ENCODE data around the gene SHROOM1. TPM values are rescaled to one million over a fixed set of nuclear protein-coding genes. Genes with fewer than 3 reads are reported as not detected.
A peak's percentile ranks its signal among the peaks of the same experiment; 100 is the strongest.

SHROOM1 gene
- total and polyA plus RNA-seq, 2 donors, result 7.2 to 48.3 TPM

DNA sequence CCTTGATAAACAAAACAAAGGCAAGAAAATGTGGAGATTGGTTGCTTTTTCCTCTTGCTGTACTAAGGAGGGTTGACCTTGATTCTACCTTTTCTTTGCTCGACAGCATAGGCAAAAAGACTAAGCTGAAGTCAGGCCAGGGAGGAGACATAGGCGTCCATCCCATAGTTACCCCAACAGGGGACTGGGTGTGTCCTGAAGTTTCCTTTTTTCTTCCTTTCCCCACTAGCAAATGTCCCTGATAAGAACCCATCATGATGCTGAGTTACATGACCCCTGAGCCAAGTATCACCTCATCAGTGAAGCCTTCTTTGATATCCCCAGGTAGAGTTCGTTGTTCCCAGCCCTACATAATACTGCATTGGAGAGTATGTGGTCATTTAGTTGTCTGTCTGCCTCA lies 9.9 kb upstream of the SHROOM1 start:
- Histone ChIP-seq H3K27ac (ENCODE audit: low read depth) (peak overlapping the region; percentile 68), H3K4me3 (ENCODE audit: low read depth, low read length) (no peak overlapping the region), H3K4me1 (ENCODE audit: insufficient read depth) (peaks cover 2% of the 10 kb centered on the region), H3K36me3 (ENCODE audit: insufficient read depth) (no peaks in the 10 kb centered on the region)
- WGBS, result 51% methylated on average over 3 of the region's 3 CpGs
- no peak for DNase-seq (ENCODE audit: extremely low spot score)

DNA sequence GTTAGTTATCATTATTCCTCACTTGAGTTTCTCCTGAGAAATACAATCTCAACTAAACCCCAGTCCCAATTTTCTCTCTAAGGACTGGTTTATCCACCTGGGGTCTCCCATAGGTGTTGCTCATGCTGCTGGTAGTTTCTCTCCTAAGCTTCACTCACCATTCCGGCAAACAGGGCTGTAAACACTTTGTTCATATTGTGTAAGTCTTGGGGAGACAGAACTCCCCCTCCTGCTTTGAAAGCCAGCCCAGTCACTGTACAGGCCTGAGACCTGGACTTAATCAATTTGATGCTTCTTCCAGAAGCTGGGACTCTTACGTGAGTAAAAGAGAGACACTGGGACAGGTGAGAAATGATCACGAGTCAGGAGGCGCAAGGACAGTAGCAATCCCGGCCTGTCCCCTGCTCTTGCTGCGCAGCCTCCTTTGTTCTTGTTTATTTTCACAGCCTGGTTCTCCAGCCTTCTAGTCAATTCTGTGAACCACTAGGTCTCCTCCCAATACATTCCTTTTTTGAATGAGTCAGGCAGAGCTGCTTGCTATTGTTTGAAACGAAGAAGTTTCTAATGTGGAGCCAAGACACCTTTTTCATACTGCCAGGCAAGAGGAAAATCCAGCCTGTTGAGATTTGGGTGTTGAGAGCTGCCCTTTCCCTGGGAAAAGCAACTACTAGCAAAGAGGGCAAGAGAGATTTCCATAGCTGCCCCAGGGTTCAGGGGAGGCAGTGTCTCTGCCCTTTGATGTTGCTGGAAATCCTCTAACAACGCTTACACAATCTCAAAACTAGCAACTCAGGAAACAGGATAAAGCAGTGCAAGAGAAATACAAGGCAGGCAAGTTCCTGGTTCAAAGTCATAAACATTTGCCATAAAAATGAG lies 9.2 kb upstream of the SHROOM1 start:
- Histone ChIP-seq H3K4me3 (ENCODE audit: low read depth, low read length) (no peak overlapping the region), H3K36me3 (ENCODE audit: insufficient read depth) (no peaks in the 10 kb centered on the region), H3K4me1 (ENCODE audit: insufficient read depth) (peaks cover 2% of the 10 kb centered on the region), H3K27ac (ENCODE audit: low read depth) (peak overlapping the region; percentile 90)
- DNase-seq (ENCODE audit: extremely low spot score), result peak; percentile 71
- WGBS, result 55% methylated on average over 8 of the region's 8 CpGs

- no peak for DNase-seq (ENCODE audit: extremely low spot score)
- Histone ChIP-seq H3K36me3 (ENCODE audit: insufficient read depth) (no peaks in the 10 kb centered on the region), H3K4me1 (ENCODE audit: insufficient read depth) (peaks cover 2% of the 10 kb centered on the region), H3K4me3 (ENCODE audit: low read depth, low read length) (no peak overlapping the region), H3K27ac (ENCODE audit: low read depth) (peak overlapping the region; percentile 90)
- 71% methylated on average over 3 of the region's 3 CpGs for WGBS
These were observed 8.3 kb upstream of the SHROOM1 start for GRCh38 chr5:132838516-132839282.

DNA sequence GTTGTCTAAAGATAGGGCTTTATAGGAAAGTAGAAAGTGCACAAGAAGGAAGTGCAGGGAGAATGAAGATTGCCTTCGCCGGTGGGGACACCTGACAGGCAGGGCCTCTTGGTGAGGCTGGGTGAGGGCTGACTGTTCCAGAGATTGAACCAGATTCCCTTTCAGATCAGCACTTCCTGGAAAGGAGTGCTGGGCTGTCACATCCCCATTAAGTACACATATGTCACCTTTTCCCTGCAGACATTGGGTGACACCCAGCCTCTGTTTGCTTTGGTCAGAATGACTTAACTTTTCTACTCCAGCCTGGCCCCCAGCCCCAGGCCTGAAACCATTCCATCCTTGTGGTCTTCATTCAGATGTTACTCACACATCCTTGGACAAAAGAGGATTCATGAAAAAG lies 7.4 kb upstream of the SHROOM1 start:
- WGBS, result 73% methylated on average over 2 of the region's 2 CpGs
- Histone ChIP-seq H3K36me3 (ENCODE audit: insufficient read depth) (no peaks in the 10 kb centered on the region), H3K27ac (ENCODE audit: low read depth) (peak overlapping the region; percentile 90), H3K4me1 (ENCODE audit: insufficient read depth) (peaks cover 2% of the 10 kb centered on the region), H3K4me3 (ENCODE audit: low read depth, low read length) (no peak overlapping the region)
- no peak for DNase-seq (ENCODE audit: extremely low spot score)

- Histone ChIP-seq H3K27ac (ENCODE audit: low read depth) (no peak overlapping the region), H3K36me3 (ENCODE audit: insufficient read depth) (no peaks in the 10 kb centered on the region), H3K4me3 (ENCODE audit: low read depth, low read length) (no peak overlapping the region), H3K4me1 (ENCODE audit: insufficient read depth) (peaks cover 2% of the 10 kb centered on the region)
- no peak for DNase-seq (ENCODE audit: extremely low spot score)
- 100% methylated on average over 1 of the region's 1 CpG for WGBS
These were observed 6.4 kb upstream of the SHROOM1 start for GRCh38 chr5:132836852-132837251.

DNA sequence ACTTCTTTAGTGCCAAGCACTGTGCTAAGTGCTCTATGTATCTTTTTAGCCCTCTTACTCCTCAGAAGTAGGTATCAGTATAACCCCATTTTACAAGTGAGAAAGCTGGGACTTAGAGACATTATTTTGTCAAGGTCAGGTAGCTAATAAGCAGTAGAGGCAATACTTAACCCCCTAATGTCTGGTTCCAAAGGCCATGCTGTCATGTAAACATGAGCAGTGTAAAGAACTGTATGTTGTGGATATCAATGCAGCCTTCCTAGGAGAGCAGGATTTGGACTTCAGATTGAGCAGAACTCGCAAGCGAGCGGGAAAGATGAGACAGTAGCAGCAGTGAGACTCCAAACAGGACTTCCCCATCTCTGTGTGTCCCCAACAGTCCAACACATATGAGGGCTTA lies 3.6 kb upstream of the SHROOM1 start:
- Histone ChIP-seq H3K4me1 (ENCODE audit: insufficient read depth) (no peaks in the 10 kb centered on the region), H3K36me3 (ENCODE audit: insufficient read depth) (no peaks in the 10 kb centered on the region), H3K27ac (ENCODE audit: low read depth) (no peak overlapping the region), H3K4me3 (ENCODE audit: low read depth, low read length) (no peak overlapping the region)
- 97% methylated on average over 3 of the region's 3 CpGs for WGBS
- DNase-seq (ENCODE audit: extremely low spot score), result no peak

GRCh38 chr5:132832612-132833011 lies 2.2 kb upstream of the SHROOM1 start:
- no peaks in the 10 kb centered on the region for H3K4me1 ChIP-seq (ENCODE audit: insufficient read depth)
- H3K36me3 ChIP-seq (ENCODE audit: insufficient read depth), result no peaks in the 10 kb centered on the region
- no peak overlapping the region for H3K4me3 ChIP-seq (ENCODE audit: low read depth, low read length)
- DNase-seq (ENCODE audit: extremely low spot score), result no peak
- WGBS, result 91% methylated on average over 5 of the region's 5 CpGs
- no peak overlapping the region for H3K27ac ChIP-seq (ENCODE audit: low read depth)

- Histone ChIP-seq H3K4me1 (ENCODE audit: insufficient read depth) (no peaks in the 10 kb centered on the region), H3K36me3 (ENCODE audit: insufficient read depth) (no peaks in the 10 kb centered on the region), H3K27ac (ENCODE audit: low read depth) (peak overlapping the region; percentile 95), H3K4me3 (ENCODE audit: low read depth, low read length) (peak overlapping the region; percentile 84)
- 90% methylated on average over 15 of the region's 15 CpGs for WGBS
- DNase-seq (ENCODE audit: extremely low spot score), result no peak
These were observed 831 bp upstream of the SHROOM1 start for GRCh38 chr5:132831095-132831860.

- peak overlapping the region; percentile 84 for H3K4me3 ChIP-seq (ENCODE audit: low read depth, low read length)
- 3% methylated on average over 75 of the region's 75 CpGs for WGBS
- H3K27ac ChIP-seq (ENCODE audit: low read depth), result peak overlapping the region; percentile 95
- no peaks in the 10 kb centered on the region for H3K36me3 ChIP-seq (ENCODE audit: insufficient read depth)
- H3K4me1 ChIP-seq (ENCODE audit: insufficient read depth), result no peaks in the 10 kb centered on the region
- DNase-seq (ENCODE audit: extremely low spot score), result no peak
These were observed 558 bp downstream of the SHROOM1 start for GRCh38 chr5:132829742-132830435.

DNA sequence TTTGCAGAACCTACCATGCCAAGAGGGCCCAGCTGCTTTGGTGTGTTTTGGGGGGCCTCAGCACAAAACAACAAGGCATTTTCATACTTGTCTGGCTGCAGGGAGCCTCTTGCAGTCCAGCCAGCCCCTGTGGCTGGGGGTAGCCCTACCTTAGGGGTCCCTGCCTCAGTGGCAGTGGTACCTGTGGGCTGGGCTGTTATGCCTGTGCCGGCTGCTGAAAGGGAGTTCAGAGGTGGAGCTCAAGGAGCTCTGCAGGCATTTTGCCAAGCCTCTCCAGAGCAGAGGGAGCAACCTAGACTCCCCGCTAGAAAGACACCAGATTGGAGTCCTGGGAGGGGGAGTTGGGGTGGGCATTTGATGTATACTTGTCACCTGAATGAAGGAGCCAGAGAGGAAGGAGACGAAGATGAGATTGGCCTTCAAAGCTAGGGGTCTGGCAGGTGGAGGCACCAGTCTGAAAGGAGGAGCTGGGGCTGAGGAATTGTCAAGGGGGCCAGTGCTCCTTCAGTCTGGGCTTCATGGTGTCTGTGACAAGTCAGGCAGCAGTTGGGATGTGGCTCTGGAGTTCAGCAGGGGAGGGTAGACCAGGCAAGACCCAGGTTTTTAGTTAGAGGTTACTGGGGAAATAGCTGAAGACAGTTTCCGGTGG lies 1.5 kb downstream of the SHROOM1 start:
- Histone ChIP-seq H3K27ac (ENCODE audit: low read depth) (no peak overlapping the region), H3K36me3 (ENCODE audit: insufficient read depth) (no peaks in the 10 kb centered on the region), H3K4me3 (ENCODE audit: low read depth, low read length) (peak overlapping the region; percentile 84), H3K4me1 (ENCODE audit: insufficient read depth) (no peaks in the 10 kb centered on the region)
- 80% methylated on average over 4 of the region's 4 CpGs for WGBS
- no peak for DNase-seq (ENCODE audit: extremely low spot score)

DNA sequence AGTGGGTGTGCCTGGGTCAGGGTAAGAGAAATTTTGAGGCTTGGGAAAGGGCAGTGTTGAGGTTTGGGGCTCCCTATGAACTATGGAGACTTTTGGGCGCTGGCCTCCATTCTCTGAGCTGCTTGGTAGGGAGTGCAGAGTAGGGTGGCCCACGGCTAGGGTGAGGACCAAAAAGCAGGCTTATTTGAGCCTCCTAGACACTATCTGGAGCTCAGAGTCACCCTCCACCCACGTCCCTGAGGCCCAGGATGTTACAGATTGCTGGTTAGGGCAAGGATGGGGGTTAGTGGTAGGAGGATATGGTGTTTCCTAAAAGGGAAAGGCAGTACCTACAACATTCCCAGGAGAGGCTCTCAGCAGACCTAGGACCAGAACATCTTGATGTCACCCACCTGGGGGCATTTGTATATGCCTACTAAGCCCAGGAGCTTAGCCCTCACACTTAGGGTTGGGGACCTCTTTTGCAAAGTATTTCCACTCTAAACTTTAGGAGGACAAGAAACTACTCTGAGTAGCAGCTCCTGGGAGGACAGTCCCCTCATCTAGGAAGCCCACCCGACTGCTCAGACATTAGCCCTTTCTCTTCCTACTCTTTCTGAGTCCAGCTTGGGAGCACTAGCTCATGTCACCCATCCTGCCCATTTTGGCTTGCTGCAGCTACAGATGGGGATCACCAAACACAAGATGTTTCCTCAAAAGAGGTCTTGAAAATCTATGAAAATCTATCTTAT lies 2.3 kb downstream of the SHROOM1 start:
- no peaks in the 10 kb centered on the region for H3K4me1 ChIP-seq (ENCODE audit: insufficient read depth)
- no peaks in the 10 kb centered on the region for H3K36me3 ChIP-seq (ENCODE audit: insufficient read depth)
- DNase-seq (ENCODE audit: extremely low spot score), result no peak
- no peak overlapping the region for H3K4me3 ChIP-seq (ENCODE audit: low read depth, low read length)
- H3K27ac ChIP-seq (ENCODE audit: low read depth), result no peak overlapping the region
- 96% methylated on average over 4 of the region's 4 CpGs for WGBS

DNA sequence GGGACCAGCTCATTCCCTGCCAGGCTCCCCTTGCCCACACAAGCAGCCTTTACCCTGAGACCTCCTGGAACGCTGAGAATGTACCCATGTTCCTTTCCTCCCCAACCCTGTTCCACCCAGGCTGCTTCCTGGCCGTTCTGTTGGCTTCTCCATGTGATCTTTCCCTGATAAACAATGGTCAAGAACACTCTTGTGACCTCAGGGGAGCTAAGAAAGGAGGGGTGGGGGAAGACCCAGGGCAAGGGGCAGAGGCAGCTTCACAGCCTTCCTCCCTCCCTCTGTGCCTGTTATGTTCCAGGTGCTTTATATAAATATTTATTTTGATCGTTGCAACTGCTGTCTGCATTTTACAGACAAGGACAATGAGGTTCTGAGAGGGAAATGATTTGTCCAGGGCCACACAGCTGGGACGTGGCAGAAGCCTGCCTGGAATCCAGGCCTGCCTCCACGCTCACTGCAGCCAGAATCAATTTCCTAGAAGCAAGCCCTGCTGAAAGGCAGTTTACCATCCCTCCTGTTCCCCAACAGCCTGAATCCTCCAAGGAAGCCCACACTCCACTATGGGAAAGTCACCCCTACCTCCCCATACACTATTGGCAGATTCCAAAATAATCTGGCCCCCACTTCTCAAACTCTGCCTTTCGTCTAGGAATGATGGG lies 3.9 kb downstream of the SHROOM1 start:
- H3K27ac ChIP-seq (ENCODE audit: low read depth), result peak overlapping the region; percentile 31
- no peak overlapping the region for H3K4me3 ChIP-seq (ENCODE audit: low read depth, low read length)
- WGBS, result 75% methylated on average over 6 of the region's 6 CpGs
- no peaks in the 10 kb centered on the region for H3K4me1 ChIP-seq (ENCODE audit: insufficient read depth)
- no peak for DNase-seq (ENCODE audit: extremely low spot score)
- no peaks in the 10 kb centered on the region for H3K36me3 ChIP-seq (ENCODE audit: insufficient read depth)

Measured in urinary bladder (tissue), 4 donors.